HEK293 (cell line): ENCODE measurements around the gene ERP44.

Experiments
- CTCF ChIA-PET: fragments of 350-600 bp; formaldehyde crosslinking; extraction: SDS; loops from one replicate; lab custom pipeline; 2021; ENCODE audit warnings: antibody characterized with exemption; lab: Yijun Ruan, JAX
- POLR2A ChIA-PET: fragments of 300-600 bp; formaldehyde crosslinking; extraction: SDS; loops from one replicate; lab custom pipeline; 2020; ENCODE audit warnings: antibody characterized with exemption, inconsistent platforms; lab: Yijun Ruan, JAX
- H3K27ac ChIP-seq: fragments of 200-500 bp; sonication (Bioruptor generic); 2 replicates; pipeline ENCODE4 v1.5.1; 2014; ENCODE audit warnings: low read depth, low read length, control low read depth, inconsistent platforms; ENCODE audit errors: extremely low read depth
- H3K36me3 ChIP-seq, 2 experiments: fragments of 200-500 bp in 1 of 2; sonication (Bioruptor generic) in 1 of 2; 1 replicate in 1 of 2; 2 replicates in 1 of 2; pipeline ENCODE4 v1.5.1; 2014 to 2017; ENCODE audit warnings: inconsistent platforms in 2 of 2, low read length in 2 of 2; ENCODE audit not compliant: control insufficient read depth in 2 of 2, insufficient read depth in 1 of 2
- H3K4me1 ChIP-seq: fragments of 200-500 bp; sonication (Bioruptor generic); 2 replicates; pipeline ENCODE4 v1.5.1; 2014; ENCODE audit warnings: mild to moderate bottlenecking, low read length, inconsistent platforms; ENCODE audit not compliant: control insufficient read depth, insufficient read depth
- H3K4me3 ChIP-seq: 2 replicates; pipeline ENCODE4 v1.5.1; 2011; ENCODE audit warnings: low read depth, mild to moderate bottlenecking, control low read depth, low read length, moderate library complexity
- H3K9me3 ChIP-seq: fragments of 200-500 bp; sonication (Bioruptor generic); 2 replicates; pipeline ENCODE4 v1.5.1; 2014; ENCODE audit warnings: low read depth, low read length, inconsistent platforms; ENCODE audit not compliant: control insufficient read depth, insufficient read depth
- GLI2 ChIP-seq: fragments of 450-650 bp; formaldehyde crosslinking; IDR thresholded peaks from 2 replicates; pipeline ENCODE4; 2017; ENCODE audit warnings: missing biosample characterization, missing genetic modification characterization, low read depth, borderline replicate concordance
- GLI4 ChIP-seq: fragments of 450-650 bp; formaldehyde crosslinking; IDR thresholded peaks from 2 replicates; pipeline ENCODE4 v1.5.1; 2016; ENCODE audit warnings: missing biosample characterization, missing genetic modification characterization
- GLIS2 ChIP-seq: fragments of 450-650 bp; formaldehyde crosslinking; IDR thresholded peaks from 2 replicates; pipeline ENCODE4 v1.5.1; 2016; ENCODE audit warnings: missing biosample characterization, missing genetic modification characterization
- KLF7 ChIP-seq: fragments of 450-650 bp; formaldehyde crosslinking; IDR thresholded peaks from 2 replicates; pipeline ENCODE4 v1.5.1; 2016; ENCODE audit warnings: missing biosample characterization, missing genetic modification characterization, borderline replicate concordance
- KLF8 ChIP-seq: fragments of 450-650 bp; formaldehyde crosslinking; IDR thresholded peaks from 2 replicates; pipeline ENCODE4 v1.5.1; 2016; ENCODE audit warnings: missing biosample characterization, missing genetic modification characterization
- KLF9 ChIP-seq: fragments of 450-650 bp; formaldehyde crosslinking; IDR thresholded peaks from 2 replicates; pipeline ENCODE4 v1.5.1; 2016; ENCODE audit warnings: missing biosample characterization, missing genetic modification characterization, low read depth
- MEIS1 ChIP-seq: sonication (generic); formaldehyde crosslinking; IDR thresholded peaks from 2 replicates; pipeline ENCODE4 v1.8.1; 2022; ENCODE audit warnings: missing genetic modification reagents, mild to moderate bottlenecking, borderline replicate concordance
- SP2 ChIP-seq: fragments of 450-650 bp; formaldehyde crosslinking; IDR thresholded peaks from 2 replicates; pipeline ENCODE4 v1.5.1; 2016; ENCODE audit warnings: missing biosample characterization, missing genetic modification characterization
- TRIM28 ChIP-seq: IDR thresholded peaks from 2 replicates; pipeline ENCODE4 v1.6.1; 2011; ENCODE audit warnings: low read length, control low read depth, borderline replicate concordance
- ZBTB8A ChIP-seq: fragments of 450-650 bp; formaldehyde crosslinking; IDR thresholded peaks from 2 replicates; pipeline ENCODE4 v1.5.1; 2016; ENCODE audit warnings: missing biosample characterization, missing genetic modification characterization
- ZEB2 ChIP-seq: fragments of 450-650 bp; formaldehyde crosslinking; IDR thresholded peaks from 2 replicates; pipeline ENCODE4 v1.5.1; 2016; ENCODE audit warnings: missing biosample characterization, missing genetic modification characterization
- ZNF157 ChIP-seq: fragments of 450-650 bp; formaldehyde crosslinking; IDR thresholded peaks from 2 replicates; pipeline ENCODE4 v1.5.1; 2016; ENCODE audit warnings: missing biosample characterization, missing genetic modification characterization
- ZNF169 ChIP-seq: fragments of 450-650 bp; formaldehyde crosslinking; IDR thresholded peaks from 2 replicates; pipeline ENCODE4 v1.5.1; 2016; ENCODE audit warnings: missing biosample characterization, missing genetic modification characterization
- ZNF214 ChIP-seq: fragments of 450-650 bp; formaldehyde crosslinking; IDR thresholded peaks from 2 replicates; pipeline ENCODE4 v1.5.1; 2017; ENCODE audit warnings: missing biosample characterization, mild to moderate bottlenecking, missing genetic modification characterization, borderline replicate concordance
- ZNF341 ChIP-seq: fragments of 450-650 bp; formaldehyde crosslinking; IDR thresholded peaks from 2 replicates; pipeline ENCODE4; 2016; ENCODE audit warnings: low read depth, missing biosample characterization, missing genetic modification characterization
- ZNF366 ChIP-seq: fragments of 450-650 bp; formaldehyde crosslinking; conservative IDR thresholded peaks from 2 replicates; pipeline ENCODE4 v1.5.1; 2016; ENCODE audit warnings: missing biosample characterization, missing genetic modification characterization
- ZNF48 ChIP-seq: fragments of 450-650 bp; formaldehyde crosslinking; IDR thresholded peaks from 2 replicates; pipeline ENCODE4 v1.5.1; 2016; ENCODE audit warnings: missing biosample characterization, missing genetic modification characterization
- ZNF548 ChIP-seq: fragments of 450-650 bp; formaldehyde crosslinking; IDR thresholded peaks from 2 replicates; pipeline ENCODE4 v1.5.1; 2016; ENCODE audit warnings: missing biosample characterization, missing genetic modification characterization
- ZNF560 ChIP-seq: fragments of 450-650 bp; formaldehyde crosslinking; IDR thresholded peaks from 2 replicates; pipeline ENCODE4 v1.5.1; 2017; ENCODE audit warnings: missing biosample characterization, missing genetic modification characterization, borderline replicate concordance
- ZNF580 ChIP-seq: fragments of 450-650 bp; formaldehyde crosslinking; IDR thresholded peaks from 2 replicates; pipeline ENCODE4 v1.5.1; 2016; ENCODE audit warnings: missing biosample characterization, missing genetic modification characterization
- ZNF660 ChIP-seq: fragments of 450-650 bp; IDR thresholded peaks from 2 replicates; pipeline ENCODE4 v1.5.1; 2018; ENCODE audit warnings: missing biosample characterization, mild to moderate bottlenecking, missing genetic modification characterization
- ZNF704 ChIP-seq: fragments of 450-650 bp; formaldehyde crosslinking; IDR thresholded peaks from 2 replicates; pipeline ENCODE4 v1.5.1; 2016; ENCODE audit warnings: missing biosample characterization, missing genetic modification characterization
- ZNF707 ChIP-seq: fragments of 450-650 bp; formaldehyde crosslinking; IDR thresholded peaks from 2 replicates; pipeline ENCODE4 v1.5.1; 2016; ENCODE audit warnings: missing biosample characterization, missing genetic modification characterization
- ZNF776 ChIP-seq: fragments of 450-650 bp; formaldehyde crosslinking; IDR thresholded peaks from 2 replicates; pipeline ENCODE4 v1.5.0; 2017; ENCODE audit warnings: missing biosample characterization, missing genetic modification characterization, borderline replicate concordance
- ZNF785 ChIP-seq: fragments of 450-650 bp; formaldehyde crosslinking; IDR thresholded peaks from 2 replicates; pipeline ENCODE4 v1.5.1; 2016; ENCODE audit warnings: missing biosample characterization, missing genetic modification characterization
- ZNF791 ChIP-seq: fragments of 450-650 bp; formaldehyde crosslinking; IDR thresholded peaks from 2 replicates; pipeline ENCODE4 v1.5.1; 2016; ENCODE audit warnings: missing biosample characterization, missing genetic modification characterization
- TF ChIP-seq, protein P1 (sequence below): fragments of 450-650 bp; formaldehyde crosslinking; IDR thresholded peaks from 2 replicates; pipeline ENCODE4 v1.5.1; 2016; ENCODE audit warnings: missing biosample characterization, missing genetic modification characterization
- TF ChIP-seq, protein P2 (sequence below): fragments of 450-650 bp; formaldehyde crosslinking; IDR thresholded peaks from 2 replicates; pipeline ENCODE4 v1.5.1; 2016; ENCODE audit warnings: missing biosample characterization, missing genetic modification characterization
- TF ChIP-seq, protein P3 (sequence below): fragments of 450-650 bp; formaldehyde crosslinking; IDR thresholded peaks from 2 replicates; pipeline ENCODE4 v1.5.1; 2016; ENCODE audit warnings: missing biosample characterization, missing genetic modification characterization

The ERP44 gene

DNA sequence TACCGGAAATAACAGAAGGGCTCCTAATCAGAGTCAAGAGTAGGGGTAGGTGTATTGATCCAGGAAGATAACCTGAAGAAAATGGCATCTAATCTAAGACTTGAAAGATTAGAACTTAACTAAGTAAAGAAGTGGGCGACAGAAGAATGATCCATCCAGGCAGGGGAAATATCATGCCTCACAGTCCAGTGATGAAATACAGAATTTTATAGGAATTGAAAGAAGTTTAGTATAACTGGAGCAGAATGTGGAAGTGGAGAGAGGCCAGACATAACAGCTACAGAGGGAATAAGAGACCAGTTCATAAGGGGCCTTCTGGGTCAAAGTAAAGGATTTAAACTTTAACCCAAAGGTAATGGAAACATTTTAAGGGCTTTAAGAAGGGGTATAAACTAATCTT is 42.2 kb downstream of the ERP44 start (continued):
- no peak for TF ChIP-seq ZNF660
- no peak for TF ChIP-seq KLF8 (tag by site-specific recombination)
- TF ChIP-seq, protein P1, sequence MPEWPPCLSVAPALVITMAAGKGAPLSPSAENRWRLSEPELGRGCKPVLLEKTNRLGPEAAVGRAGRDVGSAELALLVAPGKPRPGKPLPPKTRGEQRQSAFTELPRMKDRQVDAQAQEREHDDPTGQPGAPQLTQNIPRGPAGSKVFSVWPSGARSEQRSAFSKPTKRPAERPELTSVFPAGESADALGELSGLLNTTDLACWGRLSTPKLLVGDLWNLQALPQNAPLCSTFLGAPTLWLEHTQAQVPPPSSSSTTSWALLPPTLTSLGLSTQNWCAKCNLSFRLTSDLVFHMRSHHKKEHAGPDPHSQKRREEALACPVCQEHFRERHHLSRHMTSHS, result no peak

GRCh38 chr9:100052375-100052774 is 46.4 kb downstream of the ERP44 start:
- POLR2A ChIA-PET, result no interaction called here
- Histone ChIP-seq H3K36me3 (peaks cover 4 to 17% of the 10 kb centered on the region in 2 experiments; a peak in 2 of 3 replicates), H3K4me1 (no peaks in the 10 kb centered on the region; the same call in 1 of the 2 replicates), H3K27ac (no peak overlapping the region), H3K4me3 (no peak overlapping the region), H3K9me3 (no peaks in the 10 kb centered on the region)
- TF ChIP-seq ZNF776 (tag by site-specific recombination) (no peak), ZNF785 (no peak), ZNF707 (tag by site-specific recombination) (no peak), ZNF157 (tag by site-specific recombination) (no peak), GLIS2 (tag by site-specific recombination) (no peak), ZNF169 (tag by site-specific recombination) (no peak), GLI4 (tag by site-specific recombination) (no peak), ZNF48 (tag by site-specific recombination) (no peak), ZNF214 (tag by site-specific recombination) (no peak), ZNF366 (tag by site-specific recombination) (no peak), MEIS1 (CRISPR knock-in tag) (no peak), ZEB2 (tag by site-specific recombination) (no peak), TRIM28 (no peak), ZNF580 (tag by site-specific recombination) (no peak), KLF7 (no peak), GLI2 (tag by site-specific recombination) (no peak), ZNF560 (tag by site-specific recombination) (no peak), ZNF791 (no peak)
- TF ChIP-seq, protein P2, sequence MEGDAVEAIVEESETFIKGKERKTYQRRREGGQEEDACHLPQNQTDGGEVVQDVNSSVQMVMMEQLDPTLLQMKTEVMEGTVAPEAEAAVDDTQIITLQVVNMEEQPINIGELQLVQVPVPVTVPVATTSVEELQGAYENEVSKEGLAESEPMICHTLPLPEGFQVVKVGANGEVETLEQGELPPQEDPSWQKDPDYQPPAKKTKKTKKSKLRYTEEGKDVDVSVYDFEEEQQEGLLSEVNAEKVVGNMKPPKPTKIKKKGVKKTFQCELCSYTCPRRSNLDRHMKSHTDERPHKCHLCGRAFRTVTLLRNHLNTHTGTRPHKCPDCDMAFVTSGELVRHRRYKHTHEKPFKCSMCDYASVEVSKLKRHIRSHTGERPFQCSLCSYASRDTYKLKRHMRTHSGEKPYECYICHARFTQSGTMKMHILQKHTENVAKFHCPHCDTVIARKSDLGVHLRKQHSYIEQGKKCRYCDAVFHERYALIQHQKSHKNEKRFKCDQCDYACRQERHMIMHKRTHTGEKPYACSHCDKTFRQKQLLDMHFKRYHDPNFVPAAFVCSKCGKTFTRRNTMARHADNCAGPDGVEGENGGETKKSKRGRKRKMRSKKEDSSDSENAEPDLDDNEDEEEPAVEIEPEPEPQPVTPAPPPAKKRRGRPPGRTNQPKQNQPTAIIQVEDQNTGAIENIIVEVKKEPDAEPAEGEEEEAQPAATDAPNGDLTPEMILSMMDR (tag by site-specific recombination), result no peak
- CTCF ChIA-PET, result no interaction called here

GRCh38 chr9:100049551-100049950 is 49.2 kb downstream of the ERP44 start:
- no peak for TF ChIP-seq ZNF704 (tag by site-specific recombination)
- no peak for TF ChIP-seq KLF9
- TF ChIP-seq ZNF366 (tag by site-specific recombination), result no peak
- TF ChIP-seq, protein P3, sequence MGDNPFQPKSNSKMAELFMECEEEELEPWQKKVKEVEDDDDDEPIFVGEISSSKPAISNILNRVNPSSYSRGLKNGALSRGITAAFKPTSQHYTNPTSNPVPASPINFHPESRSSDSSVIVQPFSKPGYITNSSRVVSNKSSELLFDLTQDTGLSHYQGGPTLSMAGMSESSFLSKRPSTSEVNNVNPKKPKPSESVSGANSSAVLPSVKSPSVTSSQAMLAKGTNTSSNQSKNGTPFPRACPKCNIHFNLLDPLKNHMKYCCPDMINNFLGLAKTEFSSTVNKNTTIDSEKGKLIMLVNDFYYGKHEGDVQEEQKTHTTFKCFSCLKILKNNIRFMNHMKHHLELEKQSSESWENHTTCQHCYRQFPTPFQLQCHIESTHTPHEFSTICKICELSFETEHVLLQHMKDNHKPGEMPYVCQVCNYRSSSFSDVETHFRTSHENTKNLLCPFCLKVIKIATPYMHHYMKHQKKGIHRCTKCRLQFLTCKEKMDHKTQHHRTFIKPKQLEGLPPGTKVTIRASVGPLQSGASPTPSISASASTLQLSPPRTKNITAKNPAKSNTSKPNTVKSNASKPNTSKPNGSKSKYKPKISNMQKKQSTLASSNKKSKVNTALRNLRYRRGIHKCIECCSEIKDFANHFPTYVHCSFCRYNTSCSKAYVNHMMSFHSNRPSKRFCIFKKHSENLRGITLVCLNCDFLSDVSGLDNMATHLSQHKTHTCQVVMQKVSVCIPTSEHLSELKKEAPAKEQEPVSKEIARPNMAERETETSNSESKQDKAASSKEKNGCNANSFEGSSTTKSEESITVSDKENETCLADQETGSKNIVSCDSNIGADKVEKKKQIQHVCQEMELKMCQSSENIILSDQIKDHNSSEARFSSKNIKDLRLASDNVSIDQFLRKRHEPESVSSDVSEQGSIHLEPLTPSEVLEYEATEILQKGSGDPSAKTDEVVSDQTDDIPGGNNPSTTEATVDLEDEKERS, result no peak
- no peak for TF ChIP-seq ZBTB8A
- no peak for TF ChIP-seq ZNF341 (tag by site-specific recombination)
- TF ChIP-seq SP2 (tag by site-specific recombination), result no peak
- no peak for TF ChIP-seq ZNF548
- TF ChIP-seq, all 188 proteins: peak for 0
- no peaks in the 10 kb centered on the region; the same call in 1 of the 2 replicates for H3K4me1 ChIP-seq
- H3K9me3 ChIP-seq, result no peaks in the 10 kb centered on the region
- no peak overlapping the region for H3K4me3 ChIP-seq
- CTCF ChIA-PET, result no interaction called here
- no peak overlapping the region for H3K27ac ChIP-seq
- H3K36me3 ChIP-seq, result peaks cover 4 to 13% of the 10 kb centered on the region in 2 experiments
- POLR2A ChIA-PET, result interaction anchor here (0.7 kb wide), 1 partner anchor 1983 kb away, joined by 3 read pairs; no protein-coding TSS in a partner anchor
